ENCODE measurements around the gene CAMK2A.
"Not testable (repeated sequence)": the region's sequence is repeated elsewhere in the genome, so short reads cannot be mapped to it uniquely, and the experiment has no call there.

CAMK2A gene

GRCh38 chr5:150253416-150254208 lies 36.0 kb downstream of the CAMK2A start:
- DNase-seq (ENCODE audit: low spot score) = no peak

- no peak for DNase-seq (ENCODE audit: low spot score)
Measured at GRCh38 chr5:150252489-150252888, 37.1 kb downstream of the CAMK2A start.

- DNase-seq (ENCODE audit: low spot score) = no peak
Measured at GRCh38 chr5:150251504-150251903, 38.1 kb downstream of the CAMK2A start.

- DNase-seq (ENCODE audit: low spot score) = no peak
Measured at GRCh38 chr5:150249744-150250143, 39.8 kb downstream of the CAMK2A start.

- no peak for DNase-seq (ENCODE audit: low spot score)
Measured at GRCh38 chr5:150248946-150249345, 40.6 kb downstream of the CAMK2A start.

GRCh38 chr5:150248493-150248892 lies 41.1 kb downstream of the CAMK2A start:
- not testable (repeated sequence) for DNase-seq (ENCODE audit: low spot score)

GRCh38 chr5:150247726-150248125 lies 41.8 kb downstream of the CAMK2A start:
- no peak for DNase-seq (ENCODE audit: low spot score)

- no peak for DNase-seq (ENCODE audit: low spot score)
Measured at GRCh38 chr5:150246835-150247234, 42.7 kb downstream of the CAMK2A start.

GRCh38 chr5:150246429-150246828 lies 43.1 kb downstream of the CAMK2A start:
- DNase-seq (ENCODE audit: low spot score) = no peak

GRCh38 chr5:150245808-150246207 lies 43.8 kb downstream of the CAMK2A start:
- DNase-seq (ENCODE audit: low spot score) = no peak

- DNase-seq (ENCODE audit: low spot score) = no peak
Measured at GRCh38 chr5:150245111-150245789, 44.3 kb downstream of the CAMK2A start.

GRCh38 chr5:150244209-150244608 lies 45.4 kb downstream of the CAMK2A start:
- DNase-seq (ENCODE audit: low spot score) = no peak

- DNase-seq (ENCODE audit: low spot score) = no peak
Measured at GRCh38 chr5:150243590-150243989, 46.0 kb downstream of the CAMK2A start.

- DNase-seq (ENCODE audit: low spot score) = no peak
Measured at GRCh38 chr5:150242251-150242894, 47.2 kb downstream of the CAMK2A start.

GRCh38 chr5:150241298-150242160 lies 48.0 kb downstream of the CAMK2A start:
- DNase-seq (ENCODE audit: low spot score) = no peak

GRCh38 chr5:150239794-150240122 lies 49.8 kb downstream of the CAMK2A start:
- DNase-seq (ENCODE audit: low spot score) = no peak

- no peak for DNase-seq (ENCODE audit: low spot score)
Measured at GRCh38 chr5:150239099-150239793, 50.3 kb downstream of the CAMK2A start.

- no peak for DNase-seq (ENCODE audit: low spot score)
Measured at GRCh38 chr5:150238646-150239045, 50.9 kb downstream of the CAMK2A start.

- no peak for DNase-seq (ENCODE audit: low spot score)
Measured at GRCh38 chr5:150236981-150237754, 52.4 kb downstream of the CAMK2A start.

GRCh38 chr5:150236313-150236712 lies 53.3 kb downstream of the CAMK2A start:
- DNase-seq (ENCODE audit: low spot score) = no peak

- no peak for DNase-seq (ENCODE audit: low spot score)
Measured at GRCh38 chr5:150235500-150235854, 54.1 kb downstream of the CAMK2A start.

Data from cerebellar cortex (tissue), 1 donor.